IPS-NIHi11 (cell line): Measurements from ENCODE around the gene CD207.
A peak's percentile ranks its signal among the peaks of the same experiment; 100 is the strongest.

Source experiments
- DNase-seq: peaks from one replicate; pipeline ENCODE4 v3.0.0; 2012; ENCODE audit warnings: mixed read lengths, low spot score

Gene CD207

GRCh38 chr2:70793450-70793849, 42.2 kb downstream of the CD207 start:
- no peak for DNase-seq

- DNase-seq: peak; percentile 68
Measured at GRCh38 chr2:70790136-70790828, 45.3 kb downstream of the CD207 start, which contains the start of gene FIGLA. Gene FIGLA, minus strand, starts transcription at chr2:70790643. Its CDS starts 5 bp downstream, at chr2:70790638.

GRCh38 chr2:70789304-70790135, 46.1 kb downstream of the CD207 start:
- DNase-seq: peak; percentile 82

GRCh38 chr2:70785137-70785911, 50.3 kb downstream of the CD207 start:
- peak; percentile 47 for DNase-seq

GRCh38 chr2:70784320-70784719, 51.3 kb downstream of the CD207 start:
- no peak for DNase-seq
